HUDEP-2 (cell line): ENCODE data around the gene SLC35D3.
"Not testable (repeated sequence)": the region's sequence is repeated elsewhere in the genome, so short reads cannot be mapped to it uniquely, and the experiment has no call there.

Source experiments
- DNase-seq, 76 experiments: peaks; one replicate each; lab custom pipeline; 2025; ENCODE audit not compliant: unreplicated experiment in 76 of 76; lab: John Stamatoyannopoulos, UW

Gene SLC35D3

DNA sequence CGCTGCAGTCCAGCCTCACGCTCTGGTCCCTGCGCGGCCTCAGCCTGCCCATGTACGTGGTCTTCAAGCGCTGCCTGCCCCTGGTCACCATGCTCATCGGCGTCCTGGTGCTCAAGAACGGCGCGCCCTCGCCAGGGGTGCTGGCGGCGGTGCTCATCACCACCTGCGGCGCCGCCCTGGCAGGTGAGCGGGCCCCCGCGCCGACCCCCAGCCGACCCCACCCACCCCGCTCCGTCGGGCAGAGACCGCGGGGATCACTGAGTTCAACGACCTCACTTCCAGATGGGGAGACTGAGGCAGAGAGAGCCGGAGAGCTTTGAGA lies 545 bp downstream of the SLC35D3 start:
- no peak for DNase-seq

DNA sequence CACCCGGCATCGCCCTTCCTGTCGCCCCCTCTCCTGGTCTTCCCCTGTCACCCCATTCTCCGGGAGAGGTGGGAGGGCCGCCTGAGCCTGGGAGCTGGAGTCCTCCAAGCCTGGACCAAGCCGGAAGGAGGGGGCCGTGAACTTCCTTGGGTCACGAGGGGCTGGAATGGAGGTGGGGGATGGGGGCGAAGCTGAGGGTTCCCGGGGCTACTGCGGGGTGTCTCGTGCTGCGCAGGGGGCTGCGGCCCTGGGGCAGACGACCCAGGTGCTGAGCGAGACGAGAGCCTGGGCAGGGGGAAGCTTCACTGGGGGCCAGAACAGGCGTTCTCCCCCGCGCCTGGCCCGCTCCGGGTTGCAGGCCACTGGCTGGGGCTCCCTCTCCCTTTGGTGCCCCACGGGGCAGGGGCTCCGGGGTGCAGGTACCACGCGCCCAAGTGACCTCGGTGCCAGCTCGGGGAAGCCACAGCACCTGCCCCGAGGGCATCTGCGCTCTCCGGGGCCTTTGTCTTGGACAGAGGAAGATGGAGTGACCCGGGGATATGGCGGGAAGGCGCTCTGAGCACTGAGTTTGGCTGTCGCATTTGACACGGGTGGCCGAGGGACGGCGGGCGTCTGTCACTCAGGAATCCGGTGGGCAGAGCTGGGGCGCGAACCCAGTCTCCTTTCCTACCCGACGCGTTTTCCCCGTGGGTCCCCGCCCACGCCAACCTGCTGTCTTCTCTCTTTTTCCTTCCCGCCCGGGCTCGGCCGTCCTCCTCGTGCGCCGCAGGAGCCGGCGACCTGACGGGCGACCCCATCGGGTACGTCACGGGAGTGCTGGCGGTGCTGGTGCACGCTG lies 1.2 kb downstream of the SLC35D3 start:
- DNase-seq = no peak

DNA sequence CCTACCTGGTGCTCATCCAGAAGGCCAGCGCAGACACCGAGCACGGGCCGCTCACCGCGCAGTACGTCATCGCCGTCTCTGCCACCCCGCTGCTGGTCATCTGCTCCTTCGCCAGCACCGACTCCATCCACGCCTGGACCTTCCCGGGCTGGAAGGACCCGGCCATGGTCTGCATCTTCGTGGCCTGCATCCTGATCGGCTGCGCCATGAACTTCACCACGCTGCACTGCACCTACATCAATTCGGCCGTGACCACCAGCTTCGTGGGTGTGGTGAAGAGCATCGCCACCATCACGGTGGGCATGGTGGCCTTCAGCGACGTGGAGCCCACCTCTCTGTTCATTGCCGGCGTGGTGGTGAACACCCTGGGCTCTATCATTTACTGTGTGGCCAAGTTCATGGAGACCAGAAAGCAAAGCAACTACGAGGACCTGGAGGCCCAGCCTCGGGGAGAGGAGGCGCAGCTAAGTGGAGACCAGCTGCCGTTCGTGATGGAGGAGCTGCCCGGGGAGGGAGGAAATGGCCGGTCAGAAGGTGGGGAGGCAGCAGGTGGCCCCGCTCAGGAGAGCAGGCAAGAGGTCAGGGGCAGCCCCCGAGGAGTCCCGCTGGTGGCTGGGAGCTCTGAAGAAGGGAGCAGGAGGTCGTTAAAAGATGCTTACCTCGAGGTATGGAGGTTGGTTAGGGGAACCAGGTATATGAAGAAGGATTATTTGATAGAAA lies 2.0 kb downstream of the SLC35D3 start:
- no peak for DNase-seq

DNA sequence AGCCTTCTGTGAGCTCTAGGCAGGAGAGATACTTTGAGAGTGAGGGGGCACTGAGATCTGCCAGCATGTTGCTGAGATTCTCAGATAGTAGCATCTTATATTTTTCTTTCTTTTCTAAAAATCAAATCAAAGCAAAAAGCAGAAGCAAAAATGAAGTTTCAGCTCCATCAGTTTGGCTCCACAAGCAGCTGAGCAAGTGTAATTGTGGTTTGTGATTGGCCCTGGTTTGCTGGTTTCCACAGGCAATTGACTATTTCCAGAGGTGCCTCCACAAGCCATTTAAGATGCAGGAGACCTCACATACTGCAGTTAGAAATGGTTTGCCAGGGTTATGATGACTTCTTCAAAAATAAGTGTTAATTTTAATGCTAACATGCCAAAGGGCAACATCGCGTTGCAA lies 4.3 kb downstream of the SLC35D3 start:
- DNase-seq = no peak

DNA sequence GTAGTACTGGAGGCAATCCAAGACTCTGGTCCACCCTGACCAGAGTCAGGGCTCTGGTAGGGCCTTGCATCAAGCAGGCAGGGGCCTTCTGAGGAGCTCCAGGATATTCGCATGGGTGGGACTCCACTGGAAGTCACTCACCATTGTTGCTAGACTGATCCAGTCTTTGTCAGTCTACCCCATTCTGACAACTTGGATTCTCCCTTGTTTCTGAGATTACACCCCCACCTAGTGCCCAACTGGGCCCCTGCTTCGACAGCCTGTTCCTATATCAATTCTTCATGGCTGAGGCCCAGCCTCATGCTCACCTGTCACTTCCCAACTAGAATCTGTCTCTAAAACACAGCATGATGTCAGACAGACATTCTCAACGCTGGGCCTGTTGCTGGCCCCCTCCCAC lies 5.2 kb downstream of the SLC35D3 start:
- peak in 44 of 76 experiments; percentile 8 to 70 (median 38) for DNase-seq

DNA sequence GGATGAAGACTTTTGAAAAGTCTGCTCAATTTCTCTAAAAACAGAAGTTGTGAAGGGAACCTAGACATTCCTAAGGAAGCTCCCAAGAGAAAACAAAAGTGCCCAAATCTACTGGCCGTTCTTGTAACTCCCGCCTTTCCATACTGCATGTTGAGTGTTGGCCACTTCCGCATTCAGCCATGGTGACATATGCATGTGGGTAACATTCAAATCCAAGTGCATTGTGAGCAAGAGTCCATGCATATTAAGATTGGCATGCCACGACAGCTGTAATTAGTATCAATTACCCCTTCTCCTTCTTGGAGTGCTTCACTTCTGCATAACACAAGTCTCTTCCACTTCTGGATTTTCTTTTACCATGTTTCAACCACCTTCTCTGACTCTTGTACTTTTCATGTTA lies 8.4 kb downstream of the SLC35D3 start:
- no peak for DNase-seq

DNA sequence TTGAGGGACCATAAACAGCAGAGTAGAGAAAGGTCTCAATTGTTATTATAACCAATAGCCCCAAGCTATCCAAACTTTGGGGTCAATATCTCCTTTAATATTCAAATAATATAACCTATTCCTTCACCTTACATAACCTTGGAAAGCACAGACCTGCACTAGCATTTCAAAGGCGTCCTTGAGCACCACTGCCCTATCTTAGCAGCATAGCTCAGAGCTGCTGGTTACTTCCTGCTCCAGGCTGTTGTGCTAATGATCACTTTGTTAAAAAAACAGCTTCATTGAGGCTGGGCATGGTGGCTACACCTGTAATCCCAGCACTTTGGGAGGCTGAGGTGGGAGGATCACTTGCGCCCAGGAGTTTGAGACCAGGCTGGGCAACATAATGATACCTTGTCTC lies 10.5 kb downstream of the SLC35D3 start:
- no peak for DNase-seq

DNA sequence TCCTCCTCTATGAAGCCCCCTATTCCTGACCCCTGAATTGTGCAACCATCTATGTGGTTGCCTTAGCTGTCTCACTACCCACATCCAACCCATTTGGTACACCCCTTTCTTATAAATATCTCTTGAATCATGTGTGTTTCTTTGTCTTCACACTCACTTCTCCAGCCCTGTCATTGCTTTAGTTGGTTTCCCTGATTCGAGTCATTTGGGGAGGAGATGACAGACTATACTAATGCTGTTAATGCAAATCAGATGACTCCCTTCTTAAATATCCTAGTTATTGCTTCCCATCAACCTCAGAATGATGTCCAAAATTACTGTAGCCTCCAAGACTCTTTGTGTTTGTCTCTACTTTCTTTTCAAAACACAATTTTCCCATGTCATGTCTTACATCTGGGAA lies 23.0 kb downstream of the SLC35D3 start:
- DNase-seq = no peak

DNA sequence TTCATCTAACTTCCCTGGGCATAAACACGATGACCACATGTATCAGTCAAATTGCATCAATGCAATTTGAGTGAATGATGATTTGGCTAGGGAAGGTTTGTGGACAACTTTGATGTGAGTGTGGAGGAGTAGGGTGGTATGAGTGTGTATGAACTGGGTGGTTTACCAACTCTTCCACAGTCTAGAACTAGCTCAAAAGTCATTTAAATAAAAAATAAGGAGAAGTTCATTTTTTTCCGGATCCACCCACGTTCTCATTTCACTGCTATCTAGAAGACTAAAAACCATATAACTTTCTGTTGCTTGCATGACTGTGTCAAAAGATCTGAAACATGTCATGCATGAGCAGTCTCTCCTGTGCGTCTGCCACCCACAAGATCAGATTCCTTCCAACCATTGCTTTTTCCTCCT lies 23.6 kb downstream of the SLC35D3 start:
- no peak for DNase-seq

DNA sequence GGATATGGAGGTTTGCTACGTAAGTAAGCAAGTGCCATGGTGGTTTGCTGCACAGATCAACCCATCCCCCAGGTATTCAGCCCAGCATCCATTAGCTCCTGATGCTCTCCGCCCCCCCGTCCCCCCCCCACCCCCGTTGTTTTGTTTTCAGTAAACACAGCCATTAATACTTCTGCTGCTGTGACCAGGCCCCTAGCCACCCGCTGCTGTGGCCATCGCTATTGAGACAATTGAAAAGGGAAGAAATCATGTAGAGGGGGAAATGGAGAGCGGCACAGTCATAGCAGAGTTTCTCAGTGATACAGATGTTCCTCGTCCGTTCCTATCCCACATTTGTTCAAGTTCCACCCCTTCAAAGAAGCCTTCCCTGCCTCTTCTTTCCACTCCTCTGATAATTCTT lies 24.9 kb downstream of the SLC35D3 start:
- no peak for DNase-seq

DNA sequence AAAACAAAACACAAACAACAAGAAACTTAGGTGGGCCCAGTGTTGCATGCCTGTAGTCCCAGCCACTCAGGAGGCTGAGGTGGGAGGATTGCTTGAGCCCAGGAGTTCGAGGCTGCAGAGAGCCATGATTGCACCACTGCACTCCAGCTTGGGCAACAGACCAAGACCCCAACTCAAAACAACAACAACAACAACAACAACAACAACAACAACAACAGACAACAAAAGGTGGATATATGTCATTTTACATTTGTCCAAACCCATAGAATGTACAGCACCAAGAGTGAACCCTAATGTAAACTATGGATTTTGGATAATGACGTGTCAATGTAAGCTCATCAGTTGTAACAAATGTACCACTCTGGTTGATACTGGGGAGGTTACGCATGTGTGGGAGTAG lies 27.9 kb downstream of the SLC35D3 start:
- DNase-seq = not testable (repeated sequence)

DNA sequence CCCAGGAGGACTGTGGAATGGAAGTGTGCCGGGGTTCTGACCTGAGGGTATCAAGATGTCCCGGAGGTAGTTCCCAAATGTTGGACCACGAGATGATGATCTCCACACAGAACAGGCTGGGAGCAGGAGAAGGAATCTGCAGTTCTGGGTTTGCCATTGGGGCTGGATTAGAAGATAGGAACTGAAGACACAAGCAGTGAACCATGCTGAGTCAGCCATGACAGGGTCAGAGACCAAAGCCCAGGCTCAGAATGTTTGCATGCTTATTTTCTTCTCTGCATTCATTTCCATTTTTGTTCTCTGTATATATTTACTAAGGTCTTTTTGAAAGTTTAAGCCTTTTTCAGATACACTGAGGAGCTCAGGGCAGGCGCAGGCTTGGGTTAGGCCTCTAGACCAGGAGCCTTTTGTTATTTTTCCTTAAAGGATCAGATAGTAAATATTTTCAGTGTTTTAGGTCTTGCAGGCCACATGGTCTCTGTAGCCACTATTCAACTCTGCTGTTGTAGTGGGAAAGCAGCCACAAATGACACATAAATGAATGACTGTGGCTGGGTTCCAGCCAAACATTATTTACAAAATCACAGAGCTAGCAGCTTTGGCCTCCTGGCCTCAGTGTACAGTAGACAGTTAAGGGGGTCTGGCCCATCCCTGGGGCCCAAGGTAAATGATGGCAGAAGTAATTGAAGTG lies 28.5 kb downstream of the SLC35D3 start:
- no peak for DNase-seq

DNA sequence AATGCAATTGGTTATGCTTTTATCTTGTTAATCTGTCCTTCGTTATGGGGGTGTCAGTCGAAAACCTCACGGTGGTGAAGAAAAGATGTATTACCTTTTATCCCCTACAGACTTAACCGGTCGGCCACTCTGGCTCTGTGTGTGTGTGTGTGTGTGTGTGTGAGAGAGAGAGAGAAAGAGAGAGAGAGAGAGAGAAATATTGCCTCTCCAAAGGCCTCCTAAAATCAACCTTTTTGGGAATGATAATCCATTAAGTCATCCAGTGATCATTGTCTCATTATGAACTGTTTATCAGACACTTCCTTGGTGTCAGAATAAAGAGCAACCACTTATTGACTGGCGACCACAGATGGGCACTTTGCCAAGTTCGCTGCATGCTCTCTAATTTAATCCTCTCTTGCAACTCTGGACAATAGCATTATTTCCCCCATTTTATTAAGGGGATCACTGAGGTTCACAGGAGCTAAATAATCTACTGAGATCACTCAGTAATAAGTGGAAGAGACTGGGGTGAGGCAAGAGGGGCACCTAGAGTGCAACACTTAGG lies 30.7 kb downstream of the SLC35D3 start:
- peak in 7 of 76 experiments; percentile 3 to 16 (median 8) for DNase-seq

DNA sequence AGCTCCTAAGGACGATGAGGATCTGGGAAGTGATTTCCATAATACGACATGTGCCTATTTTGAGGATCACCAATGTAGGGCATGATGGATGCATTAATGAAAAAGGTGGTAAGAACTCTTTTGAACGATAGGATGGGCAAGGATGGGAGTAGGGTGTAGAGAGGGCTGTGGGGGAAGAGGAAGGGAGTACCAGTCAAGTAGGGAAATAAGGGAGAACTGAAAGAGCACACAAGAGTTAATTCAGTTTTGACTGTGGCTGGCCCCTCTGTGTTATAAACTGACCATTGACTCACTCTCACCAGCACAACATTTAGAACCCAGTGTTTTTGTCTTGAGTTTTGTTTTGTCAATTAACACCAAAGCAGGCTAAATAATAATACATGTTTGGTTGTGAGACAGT lies 33.0 kb downstream of the SLC35D3 start:
- no peak for DNase-seq

DNA sequence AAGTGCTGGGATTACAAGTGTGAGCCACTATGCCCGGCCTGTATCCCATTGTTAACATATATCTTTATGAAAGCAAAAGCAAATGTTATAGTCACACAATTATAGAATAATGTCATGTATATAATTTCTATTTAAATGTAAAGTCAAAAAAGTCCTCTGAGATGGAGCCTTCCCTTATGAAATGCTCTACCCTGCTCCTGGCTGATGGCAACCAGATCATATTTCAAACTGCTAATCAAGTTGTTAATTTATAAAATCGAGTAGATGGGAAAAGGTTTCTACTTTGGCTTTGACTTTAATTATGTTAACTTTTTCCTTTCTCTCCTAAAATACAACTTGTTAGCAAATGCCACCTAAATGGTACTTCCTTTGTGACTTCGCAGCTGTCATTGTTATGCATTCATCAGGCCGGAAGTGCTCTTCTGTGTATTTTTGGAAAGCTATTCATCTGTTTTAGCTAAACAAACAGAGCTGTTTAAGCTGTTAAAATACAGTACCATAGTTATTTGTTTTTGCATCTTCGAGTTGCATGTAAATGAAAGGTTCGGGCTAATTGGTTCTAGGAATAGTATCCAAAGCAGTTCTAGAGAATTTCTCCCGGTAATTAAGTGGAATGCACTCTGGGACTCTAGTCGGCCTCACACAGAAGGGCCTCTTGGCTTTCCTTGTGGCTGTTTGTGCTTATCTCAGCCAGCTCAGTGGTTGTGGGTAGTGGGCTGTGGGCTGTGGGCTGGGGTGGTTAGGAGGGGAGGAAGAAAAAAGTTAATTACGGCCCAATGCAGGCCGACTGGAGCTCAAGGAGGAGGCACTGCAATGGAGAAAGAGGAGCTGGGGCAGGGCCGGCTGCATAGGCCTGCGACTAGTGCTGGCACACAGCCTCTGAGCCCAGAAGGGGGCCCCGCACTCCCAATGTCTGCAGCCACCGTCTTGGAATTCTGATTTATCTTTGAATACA lies 34.8 kb downstream of the SLC35D3 start:
- no peak for DNase-seq

DNA sequence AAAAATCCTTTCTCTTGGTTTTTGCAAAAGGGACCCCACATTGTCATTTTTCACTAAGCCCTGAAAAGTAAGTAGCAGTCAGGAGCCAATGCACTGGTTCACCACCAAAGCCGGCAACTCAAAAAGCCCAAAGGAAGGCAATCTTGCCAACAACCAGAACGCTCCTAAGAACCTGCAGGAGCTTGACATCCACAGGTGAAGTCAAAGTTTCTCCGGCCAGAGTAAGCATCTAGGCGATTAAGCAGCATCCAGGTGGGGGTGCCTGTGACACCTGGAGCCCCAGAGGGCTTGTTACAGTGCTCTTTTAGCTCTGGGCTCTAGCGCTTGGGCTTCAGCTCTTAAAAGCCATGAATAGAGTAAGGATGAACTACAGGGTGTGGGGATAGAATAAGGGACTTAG lies 36.1 kb downstream of the SLC35D3 start:
- no peak for DNase-seq

DNA sequence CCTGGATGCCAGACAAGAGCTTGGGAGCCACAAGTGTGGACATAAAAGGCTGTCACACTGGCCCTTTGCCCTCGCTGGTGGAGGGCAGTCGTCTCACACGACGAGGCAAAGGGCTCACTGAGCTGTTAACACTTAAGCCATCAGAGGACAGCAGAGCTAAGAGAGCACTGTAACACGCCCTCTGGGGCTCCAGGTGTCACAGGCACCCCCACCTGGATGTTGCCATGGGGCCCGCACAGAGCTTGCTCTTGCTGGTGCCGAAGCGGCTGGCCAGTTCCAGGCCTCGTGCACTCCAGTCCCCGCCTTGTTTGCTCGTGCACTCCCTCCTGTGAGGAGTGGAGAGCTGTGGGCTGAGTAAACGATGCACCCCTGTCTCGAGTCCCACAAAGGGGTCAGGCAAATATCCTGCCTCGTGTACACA lies 37.4 kb downstream of the SLC35D3 start:
- DNase-seq = peak in 17 of 76 experiments; percentile 8 to 47 (median 18)

DNA sequence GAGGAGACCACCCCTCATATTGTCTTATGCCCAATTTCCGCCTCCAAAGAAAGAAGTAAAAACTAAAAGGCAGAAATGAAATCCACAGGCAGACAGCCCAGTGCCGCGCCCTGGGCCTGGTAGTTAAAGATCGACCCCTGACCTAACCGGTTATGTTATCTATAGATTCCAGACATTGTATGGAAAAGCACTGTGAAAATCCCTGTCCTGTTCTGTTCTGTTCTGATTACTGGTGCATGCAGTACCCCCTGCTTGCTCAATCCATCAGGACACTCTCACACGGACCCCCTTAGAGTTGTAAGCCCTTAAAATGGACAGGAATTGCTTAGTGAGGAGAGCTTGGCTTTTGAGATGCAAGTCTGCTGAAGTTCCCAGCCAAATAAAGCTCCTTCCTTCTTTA lies 37.8 kb downstream of the SLC35D3 start:
- DNase-seq = peak in 1 of 76 experiments; percentile 20

DNA sequence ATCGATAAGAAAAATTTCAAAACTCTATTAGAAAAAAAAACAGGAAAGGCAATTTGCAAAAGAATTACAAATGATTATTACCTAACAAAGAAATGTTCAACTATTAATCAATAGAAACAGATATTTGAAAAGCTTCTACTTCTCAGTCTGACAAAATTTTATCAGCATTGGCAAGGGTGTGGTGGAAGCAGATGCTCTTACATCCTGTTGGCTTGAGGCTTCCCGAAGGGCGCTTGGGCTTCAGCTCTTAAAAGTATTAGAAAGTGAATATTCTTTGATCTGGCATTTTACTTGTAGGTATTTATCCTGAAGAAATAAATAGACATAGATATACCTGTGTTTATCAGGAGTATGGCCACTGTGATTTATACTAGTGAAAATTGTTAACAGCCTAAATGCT lies 38.7 kb downstream of the SLC35D3 start:
- peak in 3 of 76 experiments; percentile 10 to 28 (median 12) for DNase-seq

DNA sequence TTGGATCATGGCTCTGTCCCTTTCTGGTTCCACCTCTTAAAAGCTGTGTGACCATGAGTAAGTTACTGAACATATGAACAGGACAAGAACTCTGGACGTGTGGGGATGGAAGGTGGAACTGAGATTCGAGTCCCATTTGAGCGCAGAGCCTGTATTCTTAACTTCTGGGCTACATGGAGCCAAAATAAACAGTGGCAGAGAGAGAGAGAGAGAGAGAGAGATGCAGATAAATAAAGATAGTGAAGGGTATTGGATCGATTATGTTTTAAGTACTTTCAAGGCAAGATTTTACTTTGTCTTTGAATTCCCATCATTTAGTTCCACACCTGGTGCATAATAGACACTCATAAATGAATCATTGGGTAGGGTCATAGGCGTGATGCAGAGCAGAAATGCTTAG lies 39.7 kb downstream of the SLC35D3 start:
- DNase-seq = no peak
